Measurements from ENCODE around the gene CPSF7. TPM values are rescaled to one million over a fixed set of nuclear protein-coding genes. Genes with fewer than 3 reads are reported as not detected.
A peak's percentile ranks its signal among the peaks of the same experiment; 100 is the strongest.

The CPSF7 gene
- total RNA-seq, 1 experiment from 2014 or later, result 145 TPM

- no peak for TF ChIP-seq CTCF (conservative IDR thresholded peaks at IDR 0.05)
- Mint-ChIP-seq H3K4me3 (peak overlapping the region; percentile 98 to 100; a peak in 4 of 5 replicates), H3K27me3 (ENCODE audit: low read depth) (no peaks in the 10 kb centered on the region)
Measured at GRCh38 chr11:61364012-61364675, 65.6 kb downstream of the CPSF7 start.

More at GRCh38 chr11:61364012-61364675, 65.6 kb downstream of the CPSF7 start:
- H3K79me1 ChIP-seq (ENCODE audit: insufficient read depth, low read depth, low read length, poor library complexity, severe bottlenecking), result no peaks in the 10 kb centered on the region
- H3T11ph ChIP-seq (ENCODE audit: low read length), result no peak overlapping the region
- H3K27ac Mint-ChIP-seq, result no peak overlapping the region
- no peak for DNase-seq
- no peak overlapping the region for H3K23ac ChIP-seq (ENCODE audit: insufficient read length, low read depth, low read length)
- peaks cover 6% of the 10 kb centered on the region for H3K23me2 ChIP-seq (ENCODE audit: insufficient read length, low read depth, low read length, poor library complexity, severe bottlenecking)
- peaks cover 40 to 61% (median 49%) of the 10 kb centered on the region in 3 experiments for H3K36me3 Mint-ChIP-seq (ENCODE audit: insufficient read depth in 1 of 3, low read depth in 3 of 3)
- no peak overlapping the region for H2AFZ ChIP-seq (ENCODE audit: low read length)
- no peaks in the 10 kb centered on the region for H3K9me3 ChIP-seq (ENCODE audit: control insufficient read depth, low read depth, low read length)
- no peaks in the 10 kb centered on the region for H3K4me1 ChIP-seq (ENCODE audit: insufficient read depth, low read length)
- H2AK5ac ChIP-seq (ENCODE audit: insufficient read length, low read length), result no peak overlapping the region
- H3K27ac ChIP-seq (ENCODE audit: insufficient read length, low read depth, low read length), result no peak overlapping the region
- H4K20me1 ChIP-seq (ENCODE audit: control insufficient read depth, insufficient read depth, insufficient read length), result no peaks in the 10 kb centered on the region
- no peak overlapping the region for H3K4ac ChIP-seq (ENCODE audit: low read depth, low read length)
- H3K9ac ChIP-seq (ENCODE audit: extremely low read depth, insufficient read length, low read length), result no peak overlapping the region
- no peaks in the 10 kb centered on the region; a peak in 1 of 5 replicates for H3K9me3 Mint-ChIP-seq
- H2BK15ac ChIP-seq (ENCODE audit: low read depth, low read length), result no peak overlapping the region
- peaks cover 13 to 25% of the 10 kb centered on the region in 2 experiments for H3K4me1 Mint-ChIP-seq
- H3K18ac ChIP-seq (ENCODE audit: insufficient read length, low read depth, low read length), result no peak overlapping the region
- H3K79me2 ChIP-seq (ENCODE audit: insufficient read depth, low read length), result peaks cover 2% of the 10 kb centered on the region; the same call in 1 of the 2 replicates
- H4K8ac ChIP-seq (replicated peaks; ENCODE audit: insufficient read length, low read depth, low read length), result no peak overlapping the region
- H2BK120ac ChIP-seq (ENCODE audit: low read depth, low read length, poor library complexity, severe bottlenecking), result no peak overlapping the region
- no peak overlapping the region for H2BK20ac ChIP-seq (ENCODE audit: low read depth, low read length, poor library complexity, severe bottlenecking)
- no peak overlapping the region for H3K56ac ChIP-seq (ENCODE audit: insufficient read length, low read depth, low read length)
- no peak overlapping the region for H2BK12ac ChIP-seq (ENCODE audit: insufficient read length, low read depth, low read length)
- H3K14ac ChIP-seq (ENCODE audit: insufficient read depth, low read length), result no peak overlapping the region
- H2BK5ac ChIP-seq (ENCODE audit: insufficient read length, low read length), result no peak overlapping the region
- no peaks in the 10 kb centered on the region for H3K27me3 ChIP-seq (ENCODE audit: insufficient read depth, low read length)
- H4K91ac ChIP-seq (ENCODE audit: insufficient read length, low read depth, low read length), result no peak overlapping the region
- no CpG with 5 or more reads among the region's 5 CpGs for WGBS (ENCODE audit: extremely low coverage, insufficient read length, low lambda C conversion rate)
- no peak overlapping the region for H3K4me2 ChIP-seq (ENCODE audit: insufficient read depth, insufficient read length, low read length)
- H4K5ac ChIP-seq (ENCODE audit: insufficient read length, low read depth, low read length), result no peak overlapping the region
